AG08395 (cell line): ENCODE results near the gene TMEM170A.

Experiments
- DNase-seq: peaks from one replicate; pipeline ENCODE4 v3.0.0; 2012; ENCODE audit warnings: mixed read lengths, low spot score

TMEM170A gene

DNA sequence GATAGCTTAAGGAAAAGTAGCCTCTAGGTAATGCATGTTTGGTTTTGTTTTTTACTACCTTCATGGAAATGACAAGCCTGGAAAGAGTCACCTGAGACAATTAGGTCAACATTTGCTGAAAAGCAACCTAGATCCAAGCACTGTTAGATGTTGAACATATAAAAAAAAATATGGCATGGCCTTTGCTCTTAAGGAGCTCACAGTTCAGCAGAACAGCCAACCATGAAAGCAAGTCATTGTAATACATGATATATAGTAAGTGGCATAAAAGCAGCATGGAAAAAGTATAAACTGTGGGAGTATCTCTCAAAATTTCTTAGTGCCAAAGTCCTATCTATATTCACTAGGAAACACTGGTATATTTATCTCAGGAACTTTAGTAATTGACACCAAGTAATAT, 62.8 kb downstream of the TMEM170A start:
- DNase-seq = no peak

DNA sequence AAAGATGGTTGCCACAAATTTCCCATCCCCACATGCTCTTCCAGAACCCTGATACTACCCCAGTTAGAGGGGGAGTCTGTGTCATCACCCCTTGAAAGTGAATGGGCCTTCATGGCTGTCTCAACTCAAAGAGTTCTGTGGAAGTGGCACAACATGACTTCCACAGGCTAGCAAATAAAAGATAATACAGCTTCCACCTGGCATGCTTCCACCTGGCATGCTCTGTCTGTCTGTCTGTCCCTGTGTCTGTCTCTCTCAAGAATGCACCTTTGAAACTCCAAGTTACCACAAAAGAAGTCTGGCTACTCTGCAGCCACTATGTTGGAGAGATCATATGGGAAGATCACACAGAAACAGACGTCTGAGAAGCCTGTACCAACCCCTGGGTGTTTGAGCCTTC, 66.2 kb downstream of the TMEM170A start:
- DNase-seq = no peak

DNA sequence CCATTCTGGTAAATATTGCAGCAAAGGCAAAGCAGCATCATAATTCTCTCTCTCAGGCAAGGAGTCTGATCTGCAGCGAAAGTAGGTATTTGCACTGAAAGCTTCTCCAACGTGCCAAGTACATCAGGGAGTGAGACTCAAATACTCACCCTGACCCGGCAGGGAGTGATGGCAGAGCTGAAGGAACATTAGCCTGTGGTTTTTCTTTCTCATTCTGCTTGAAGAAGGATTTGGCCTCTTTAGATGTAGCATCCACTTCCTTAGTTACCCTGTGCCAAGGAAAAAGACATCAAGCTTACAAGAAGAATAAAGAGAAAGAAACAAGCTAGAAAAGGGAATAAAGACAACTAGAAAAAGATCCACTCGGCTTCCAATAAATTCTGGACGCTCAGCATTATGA, 69.5 kb downstream of the TMEM170A start:
- no peak for DNase-seq
